ENCODE results near the gene MACROD2. TPM values are rescaled to one million over a fixed set of nuclear protein-coding genes. Genes with fewer than 3 reads are reported as not detected.

The MACROD2 gene
- total RNA-seq, 4 donors from 2014 or later, result 12.6 to 60.3 (median 18.9) TPM

DNA sequence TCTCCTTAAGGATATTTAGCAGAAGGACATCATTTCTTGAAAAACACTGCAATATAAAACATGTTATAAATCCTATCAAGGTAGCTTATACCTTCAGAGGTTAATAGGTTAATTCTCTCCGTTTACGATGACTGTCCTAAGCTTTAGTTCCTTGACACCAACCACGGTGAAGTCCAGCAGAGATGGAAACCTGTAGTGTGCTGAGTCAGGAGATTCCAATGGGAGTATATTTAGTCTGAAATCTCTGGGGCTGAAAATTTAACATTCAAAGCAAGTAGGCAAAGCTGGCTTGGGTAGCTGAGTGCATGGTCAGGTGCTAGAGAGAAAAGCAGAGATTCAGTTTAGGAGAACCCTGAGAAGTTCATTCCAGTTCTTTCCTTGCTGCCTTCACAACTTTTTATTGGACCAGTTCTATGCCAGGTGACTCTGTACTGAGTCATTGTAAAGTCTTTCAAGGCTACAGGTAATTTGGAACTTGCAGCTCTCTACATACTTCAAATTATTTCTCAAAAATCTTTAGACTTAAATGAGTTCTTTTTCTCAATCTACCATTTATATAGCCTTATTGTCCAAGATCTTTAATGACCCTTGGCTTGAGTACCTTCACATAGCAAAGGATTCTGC, 1351.5 kb downstream of the MACROD2 start:
- Histone ChIP-seq H3K36me3 (no peaks in the 10 kb centered on the region), H3K27ac (no peak overlapping the region), H3K27me3 (no peaks in the 10 kb centered on the region), H3K4me3 (no peak overlapping the region), H3K4me1 (no peaks in the 10 kb centered on the region), H3K9me3 (no peaks in the 10 kb centered on the region)
- DNase-seq (ENCODE audit: low spot score in 2 of 2), result no peak
- TF ChIP-seq EP300 (IDR thresholded peaks at IDR 0.05), result no peak
- TF ChIP-seq POLR2A (IDR thresholded peaks at IDR 0.05), result no peak
- TF ChIP-seq, protein P1, sequence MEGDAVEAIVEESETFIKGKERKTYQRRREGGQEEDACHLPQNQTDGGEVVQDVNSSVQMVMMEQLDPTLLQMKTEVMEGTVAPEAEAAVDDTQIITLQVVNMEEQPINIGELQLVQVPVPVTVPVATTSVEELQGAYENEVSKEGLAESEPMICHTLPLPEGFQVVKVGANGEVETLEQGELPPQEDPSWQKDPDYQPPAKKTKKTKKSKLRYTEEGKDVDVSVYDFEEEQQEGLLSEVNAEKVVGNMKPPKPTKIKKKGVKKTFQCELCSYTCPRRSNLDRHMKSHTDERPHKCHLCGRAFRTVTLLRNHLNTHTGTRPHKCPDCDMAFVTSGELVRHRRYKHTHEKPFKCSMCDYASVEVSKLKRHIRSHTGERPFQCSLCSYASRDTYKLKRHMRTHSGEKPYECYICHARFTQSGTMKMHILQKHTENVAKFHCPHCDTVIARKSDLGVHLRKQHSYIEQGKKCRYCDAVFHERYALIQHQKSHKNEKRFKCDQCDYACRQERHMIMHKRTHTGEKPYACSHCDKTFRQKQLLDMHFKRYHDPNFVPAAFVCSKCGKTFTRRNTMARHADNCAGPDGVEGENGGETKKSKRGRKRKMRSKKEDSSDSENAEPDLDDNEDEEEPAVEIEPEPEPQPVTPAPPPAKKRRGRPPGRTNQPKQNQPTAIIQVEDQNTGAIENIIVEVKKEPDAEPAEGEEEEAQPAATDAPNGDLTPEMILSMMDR (IDR thresholded peaks at IDR 0.05), result no peak
- no peak for TF ChIP-seq POLR2AphosphoS5 (IDR thresholded peaks at IDR 0.05)
- WGBS, result 74% methylated on average over 3 of the region's 3 CpGs

- 72% methylated on average over 2 of the region's 2 CpGs for WGBS
- DNase-seq (ENCODE audit: low spot score in 2 of 2), result no peak
- H3K36me3 ChIP-seq, result no peaks in the 10 kb centered on the region
- H3K9me3 ChIP-seq, result no peaks in the 10 kb centered on the region
- H3K4me3 ChIP-seq, result no peak overlapping the region
- no peaks in the 10 kb centered on the region for H3K4me1 ChIP-seq
- TF ChIP-seq, protein P1 (IDR thresholded peaks at IDR 0.05), result no peak
- TF ChIP-seq EP300 (IDR thresholded peaks at IDR 0.05), result no peak
- no peak for TF ChIP-seq POLR2AphosphoS5 (IDR thresholded peaks at IDR 0.05)
- TF ChIP-seq POLR2A (IDR thresholded peaks at IDR 0.05), result no peak
- no peak overlapping the region for H3K27ac ChIP-seq
- H3K27me3 ChIP-seq, result no peaks in the 10 kb centered on the region
Observed at GRCh38 chr20:15359056-15359455, 1363.7 kb downstream of the MACROD2 start.

DNA sequence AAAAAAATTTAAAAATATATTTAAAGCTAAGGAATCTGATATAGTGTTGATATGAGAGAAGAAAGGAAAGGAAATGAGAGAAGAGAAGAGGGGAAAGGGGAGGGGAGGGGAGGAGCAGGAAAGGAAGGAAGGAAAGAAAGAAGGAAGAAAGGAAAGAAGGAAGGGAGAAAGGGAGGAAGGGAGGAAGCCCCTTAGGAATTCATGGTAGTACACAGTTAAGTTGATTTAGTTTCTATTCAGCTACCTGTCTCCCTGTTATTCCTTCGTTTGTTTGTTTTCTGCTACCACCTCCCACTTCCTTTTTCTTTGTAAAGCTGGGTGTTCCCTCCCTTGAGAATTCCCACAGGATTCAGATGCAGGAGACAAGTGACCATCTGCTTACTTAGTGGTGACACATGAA, 1367.5 kb downstream of the MACROD2 start:
- H3K27ac ChIP-seq, result no peak overlapping the region
- no peaks in the 10 kb centered on the region for H3K4me1 ChIP-seq
- no peak overlapping the region for H3K4me3 ChIP-seq
- no peak for DNase-seq (ENCODE audit: low spot score in 2 of 2)
- no peaks in the 10 kb centered on the region for H3K27me3 ChIP-seq
- no peaks in the 10 kb centered on the region for H3K36me3 ChIP-seq
- no peak for TF ChIP-seq POLR2A (IDR thresholded peaks at IDR 0.05)
- TF ChIP-seq EP300 (IDR thresholded peaks at IDR 0.05), result no peak
- TF ChIP-seq POLR2AphosphoS5 (IDR thresholded peaks at IDR 0.05), result no peak
- 69% methylated on average over 1 of the region's 1 CpG for WGBS
- no peaks in the 10 kb centered on the region for H3K9me3 ChIP-seq

- Histone ChIP-seq H3K9me3 (no peaks in the 10 kb centered on the region), H3K36me3 (no peaks in the 10 kb centered on the region), H3K4me1 (no peaks in the 10 kb centered on the region), H3K27me3 (no peaks in the 10 kb centered on the region), H3K4me3 (no peak overlapping the region), H3K27ac (no peak overlapping the region)
- 50% methylated on average over 2 of the region's 2 CpGs for WGBS
- no peak for TF ChIP-seq POLR2A (IDR thresholded peaks at IDR 0.05)
- no peak for TF ChIP-seq POLR2AphosphoS5 (IDR thresholded peaks at IDR 0.05)
- TF ChIP-seq EP300 (IDR thresholded peaks at IDR 0.05), result no peak
- TF ChIP-seq, protein P1 (IDR thresholded peaks at IDR 0.05), result no peak
- no peak for DNase-seq (ENCODE audit: low spot score in 2 of 2)
Observed at GRCh38 chr20:15364781-15365180, 1369.5 kb downstream of the MACROD2 start.

GRCh38 chr20:15370370-15370769, 1375.1 kb downstream of the MACROD2 start:
- H3K4me3 ChIP-seq, result no peak overlapping the region
- no peaks in the 10 kb centered on the region for H3K36me3 ChIP-seq
- H3K27me3 ChIP-seq, result no peaks in the 10 kb centered on the region
- no peaks in the 10 kb centered on the region for H3K9me3 ChIP-seq
- TF ChIP-seq EP300 (IDR thresholded peaks at IDR 0.05) (no peak), POLR2AphosphoS5 (IDR thresholded peaks at IDR 0.05) (no peak), POLR2A (IDR thresholded peaks at IDR 0.05) (no peak)
- TF ChIP-seq, protein P1 (IDR thresholded peaks at IDR 0.05), result no peak
- no peaks in the 10 kb centered on the region for H3K4me1 ChIP-seq
- no peak for DNase-seq (ENCODE audit: low spot score in 2 of 2)
- WGBS, result 92% methylated on average over 1 of the region's 1 CpG
- H3K27ac ChIP-seq, result no peak overlapping the region

DNA sequence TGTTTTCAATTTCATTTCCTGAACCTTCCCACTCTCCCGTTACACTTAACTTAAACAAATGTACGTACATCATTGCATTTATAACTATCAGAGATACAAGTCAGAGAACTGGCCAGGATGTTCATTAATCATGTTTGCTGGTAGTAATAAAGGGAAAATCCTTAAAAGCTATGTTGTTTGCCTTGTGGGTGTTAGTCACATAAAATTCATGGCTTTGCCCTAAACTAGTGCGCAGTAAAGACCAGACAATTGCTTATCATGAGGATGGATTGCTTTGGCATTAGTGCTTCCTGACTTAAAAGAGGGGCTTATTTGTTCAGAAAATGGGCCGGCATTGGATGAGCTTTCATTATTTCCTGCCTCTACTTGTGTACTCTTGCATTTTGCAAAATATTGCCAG, 1379.4 kb downstream of the MACROD2 start:
- no peaks in the 10 kb centered on the region for H3K36me3 ChIP-seq
- H3K4me1 ChIP-seq, result no peaks in the 10 kb centered on the region
- no peak overlapping the region for H3K4me3 ChIP-seq
- H3K9me3 ChIP-seq, result no peaks in the 10 kb centered on the region
- no peak for DNase-seq (ENCODE audit: low spot score in 2 of 2)
- 78% methylated on average over 4 of the region's 4 CpGs for WGBS
- no peak overlapping the region for H3K27ac ChIP-seq
- TF ChIP-seq EP300 (IDR thresholded peaks at IDR 0.05), result no peak
- TF ChIP-seq POLR2A (IDR thresholded peaks at IDR 0.05), result no peak
- TF ChIP-seq POLR2AphosphoS5 (IDR thresholded peaks at IDR 0.05), result no peak
- TF ChIP-seq, protein P1 (IDR thresholded peaks at IDR 0.05), result no peak
- no peaks in the 10 kb centered on the region for H3K27me3 ChIP-seq

Measured in suprapubic skin (tissue), 4 donors.